Liver (tissue), 9 donors: ENCODE data around the gene EXOC2. TPM values are rescaled to one million over a fixed set of nuclear protein-coding genes. Genes with fewer than 3 reads are reported as not detected.
A peak's percentile ranks its signal among the peaks of the same experiment; 100 is the strongest.

ENCODE experiments used
- DNase-seq: peaks from one replicate; pipeline ENCODE4 v3.0.0-alpha.2; 2017; ENCODE audit warnings: low spot score
- H3K27ac ChIP-seq, 2 donors: one replicate each; pipeline ENCODE4 v1.7.0; 2013; ENCODE audit warnings: inconsistent platforms in 2 of 2, low read length in 2 of 2, control low read depth in 1 of 2, low read depth in 1 of 2, mild to moderate bottlenecking in 1 of 2
- H3K27me3 ChIP-seq, 4 donors: one replicate each; pipeline versions ENCODE4 v1.6.1 to v1.7.0; 2013; ENCODE audit warnings: low read length in 3 of 4, inconsistent platforms in 1 of 4, mild to moderate bottlenecking in 1 of 4, moderate library complexity in 1 of 4; ENCODE audit not compliant: control insufficient read depth in 4 of 4, insufficient read depth in 4 of 4
- H3K36me3 ChIP-seq, 4 donors: one replicate each; pipeline versions ENCODE4 v1.6.1 to v1.7.0; 2013; ENCODE audit warnings: low read length in 3 of 4, mild to moderate bottlenecking in 3 of 4, low read depth in 1 of 4, moderate library complexity in 1 of 4; ENCODE audit not compliant: control insufficient read depth in 4 of 4, insufficient read depth in 3 of 4
- H3K4me1 ChIP-seq, 4 donors: one replicate each; pipeline versions ENCODE4 v1.6.1 to v1.7.0; 2013; ENCODE audit warnings: low read length in 3 of 4, mild to moderate bottlenecking in 3 of 4, moderate library complexity in 1 of 4; ENCODE audit not compliant: control insufficient read depth in 4 of 4, insufficient read depth in 4 of 4
- H3K4me3 ChIP-seq, 3 donors: one replicate each; pipeline versions ENCODE4 v1.6.1 to v1.7.0; 2013; ENCODE audit warnings: low read length in 3 of 3, control low read depth in 1 of 3, low read depth in 1 of 3, mild to moderate bottlenecking in 1 of 3
- H3K9ac ChIP-seq, 2 donors: one replicate each; pipeline ENCODE4 v1.7.0; 2013; ENCODE audit warnings: low read length in 2 of 2, mild to moderate bottlenecking in 2 of 2, moderate library complexity in 2 of 2, control low read depth in 1 of 2, low read depth in 1 of 2
- H3K9me3 ChIP-seq, 4 donors: one replicate each; pipeline versions ENCODE4 v1.6.1 to v1.7.0; 2013; ENCODE audit warnings: low read length in 3 of 4; ENCODE audit not compliant: control insufficient read depth in 4 of 4
- CTCF ChIP-seq: fragments of 150-350 bp; IDR thresholded peaks from 2 replicates; pipeline ENCODE4 v1.5.1; 2017; ENCODE audit warnings: improper control_type of control experiment, low read depth, low read length; ENCODE audit not compliant: missing input control
- FOXA2 ChIP-seq: IDR thresholded peaks from 2 replicates; pipeline ENCODE4 v1.6.1; 2016; ENCODE audit warnings: antibody characterized with exemption
- HNF4G ChIP-seq: IDR thresholded peaks from 2 replicates; pipeline ENCODE4 v1.6.1; 2016; ENCODE audit warnings: antibody characterized with exemption
- JUND ChIP-seq, 2 donors: IDR thresholded peaks; 2 replicates each; pipeline ENCODE4 v1.6.1; 2016; ENCODE audit warnings: antibody characterized with exemption in 2 of 2
- MAX ChIP-seq: IDR thresholded peaks from 2 replicates; pipeline ENCODE4 v1.6.1; 2016; ENCODE audit warnings: antibody characterized with exemption
- RAD21 ChIP-seq, 2 donors: IDR thresholded peaks; 2 replicates each; pipeline ENCODE4 v1.6.1; 2016; ENCODE audit warnings: antibody characterized with exemption in 2 of 2, mild to moderate bottlenecking in 2 of 2
- REST ChIP-seq: IDR thresholded peaks from 2 replicates; pipeline ENCODE4 v1.6.1; 2016; ENCODE audit warnings: antibody characterized with exemption, mild to moderate bottlenecking
- RXRA ChIP-seq, 2 donors: IDR thresholded peaks; 2 replicates each; pipeline ENCODE4 v1.6.1; 2017 to 2018; ENCODE audit warnings: antibody characterized with exemption in 2 of 2, mild to moderate bottlenecking in 1 of 2
- SP1 ChIP-seq: IDR thresholded peaks from 2 replicates; pipeline ENCODE4 v1.6.1; 2018; ENCODE audit warnings: antibody characterized with exemption, mild to moderate bottlenecking
- TAF1 ChIP-seq: conservative IDR thresholded peaks from 2 replicates; pipeline ENCODE4 v1.6.1; 2016; ENCODE audit warnings: antibody characterized with exemption, mild to moderate bottlenecking
- WGBS: extraction: QIAGEN DNeasy Blood & Tissue Kit; methylation state at CpG from one replicate; pipeline ENCODE4 v1.1.7; 2013; 5-methylcytosine and 5-hydroxymethylcytosine counted together
- polyA plus RNA-seq, 2 donors: library from polyadenylated mRNA; stranded (reverse) in 1 of 2; unstranded in 1 of 2; fragments of 200-250 nt in 1 of 2; fragments of >200 nt in 1 of 2; fragmentation: Nextera tagmentation in 1 of 2; extraction: Ambion mirVana in 1 of 2; gene quantifications; one replicate each; pipeline versions ENCODE4 v1.2.1 to v1.2.3, GENCODE V29; 2013 to 2015
- total RNA-seq, 2 donors: library from RNA; depleted of rRNA; stranded (reverse); fragments of >200 nt; gene quantifications; one replicate each; pipeline ENCODE4 v1.2.3, GENCODE V29; 2014
- donor health status: healthy.
- donor health status: healthy.
- donor health status: healthy.
- donor health status: healthy.
- donor health status: healthy.

Gene EXOC2
- total and polyA plus RNA-seq, 4 donors = 6.7 to 15.3 (median 9.2) TPM

DNA sequence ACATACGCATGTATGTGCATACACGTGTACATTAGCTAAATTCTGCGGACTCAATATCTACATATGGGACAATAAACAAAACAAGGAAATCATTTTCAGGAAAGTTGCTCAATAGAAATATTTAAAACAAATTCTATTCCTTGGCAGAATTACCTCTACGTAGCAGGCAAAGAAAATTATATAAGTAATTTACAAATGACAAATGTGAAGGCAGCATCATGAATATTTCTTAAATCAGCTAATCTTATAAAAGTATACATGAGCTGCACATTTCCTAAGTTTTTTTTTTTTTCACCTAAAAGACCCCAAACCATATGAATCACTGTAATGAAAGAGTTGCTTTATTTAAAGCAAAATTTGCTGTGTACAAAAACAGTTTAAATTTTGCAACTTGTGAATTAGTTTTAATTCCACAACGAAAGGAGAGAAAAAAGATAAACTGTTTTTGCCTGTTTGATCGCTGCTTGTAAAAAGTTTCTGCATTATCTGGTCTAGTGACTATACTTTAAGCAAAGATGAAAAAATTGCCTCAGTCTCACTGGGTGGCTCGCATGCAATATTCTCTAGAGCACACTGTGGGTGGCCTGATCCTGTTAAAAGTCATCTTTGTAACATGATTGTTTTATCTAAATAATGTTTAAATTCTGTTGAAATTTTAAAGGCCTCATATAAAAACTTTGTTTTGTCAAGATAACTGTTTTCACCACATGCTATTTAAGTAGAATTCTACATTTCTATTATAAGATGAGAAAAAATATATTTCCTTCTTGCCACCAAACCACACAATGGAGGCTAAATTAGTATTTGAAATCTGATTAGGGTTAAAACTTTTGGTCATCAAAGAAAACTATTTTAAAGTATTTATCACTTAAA lies 93.1 kb downstream of the EXOC2 start (continued):
- no peak for TF ChIP-seq REST

DNA sequence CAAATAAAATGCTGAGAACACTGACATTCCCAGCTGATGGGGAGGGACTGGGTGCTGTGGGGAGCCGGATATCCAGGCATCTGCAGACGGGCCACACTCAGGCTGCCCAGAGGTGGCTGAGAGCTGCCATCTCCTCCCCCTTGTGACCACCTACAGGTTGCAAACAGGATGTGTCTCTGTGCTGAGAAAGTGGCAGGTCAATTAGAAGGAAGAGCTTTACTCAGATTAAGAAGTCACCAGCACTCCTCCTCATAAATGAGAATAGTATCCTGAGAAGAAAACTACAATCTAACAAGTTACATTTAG lies 99.1 kb downstream of the EXOC2 start:
- Histone ChIP-seq H3K36me3 (peaks cover 3 to 15% (median 7%) of the 10 kb centered on the region in 4 donors), H3K4me1 (no peaks in the 10 kb centered on the region), H3K27ac (no peak overlapping the region), H3K27me3 (no peaks in the 10 kb centered on the region), H3K9ac (no peak overlapping the region), H3K9me3 (no peaks in the 10 kb centered on the region), H3K4me3 (no peak overlapping the region)
- TF ChIP-seq RXRA (IDR thresholded peaks at IDR 0.05) = no peak
- 64% methylated on average over 2 of the region's 2 CpGs for WGBS
- DNase-seq = no peak

- no peak for TF ChIP-seq JUND (IDR thresholded peaks at IDR 0.05)
- no peak for TF ChIP-seq FOXA2
- TF ChIP-seq REST = no peak
- peak; percentile 86 to 88 for TF ChIP-seq RAD21 (IDR thresholded peaks at IDR 0.05)
- no peak for TF ChIP-seq MAX
- TF ChIP-seq CTCF = peak; percentile 66
- TF ChIP-seq HNF4G = no peak
- no peak for TF ChIP-seq TAF1
- no peak for TF ChIP-seq SP1
- no peak for TF ChIP-seq RXRA (IDR thresholded peaks at IDR 0.05)
- 2% methylated on average over 5 of the region's 5 CpGs for WGBS
- H3K27ac ChIP-seq = no peak overlapping the region
- peaks cover 3 to 14% (median 7%) of the 10 kb centered on the region in 4 donors for H3K36me3 ChIP-seq
- no peaks in the 10 kb centered on the region for H3K4me1 ChIP-seq
- no peak overlapping the region for H3K9ac ChIP-seq
- H3K27me3 ChIP-seq = no peaks in the 10 kb centered on the region
- peak; percentile 63 for DNase-seq
- no peak overlapping the region for H3K4me3 ChIP-seq
- H3K9me3 ChIP-seq = no peaks in the 10 kb centered on the region
Observed at GRCh38 chr6:593139-593906, 99.6 kb downstream of the EXOC2 start.
